AG10803 (cell line): Measurements from ENCODE around the gene TMEM184B.

Source experiments
- DNase-seq: peaks from one replicate; pipeline ENCODE4 v3.0.0; 2010; ENCODE audit warnings: low read depth
- H3K4me3 ChIP-seq: 2 replicates; pipeline ENCODE4 v1.5.1; 2011; ENCODE audit warnings: mild to moderate bottlenecking, low read length, control low read depth
- CTCF ChIP-seq: conservative IDR thresholded peaks from 2 replicates; pipeline ENCODE4 v1.5.1; 2011; ENCODE audit warnings: mild to moderate bottlenecking, low read length, control low read depth, inconsistent platforms

TMEM184B gene

GRCh38 chr22:38208551-38208968, 64.2 kb downstream of the TMEM184B start:
- no peak for TF ChIP-seq CTCF
- H3K4me3 ChIP-seq: no peak overlapping the region
- no peak for DNase-seq

- no peak for TF ChIP-seq CTCF
- no peak overlapping the region for H3K4me3 ChIP-seq
- no peak for DNase-seq
Observed at GRCh38 chr22:38207898-38208432, 64.8 kb downstream of the TMEM184B start.

- TF ChIP-seq CTCF: no peak
- peak; percentile 88 for DNase-seq
- H3K4me3 ChIP-seq: peak overlapping the region; percentile 15
Observed at GRCh38 chr22:38205261-38206128, 67.3 kb downstream of the TMEM184B start.

GRCh38 chr22:38204784-38205183, 68.0 kb downstream of the TMEM184B start:
- no peak for TF ChIP-seq CTCF
- DNase-seq: no peak
- H3K4me3 ChIP-seq: peak overlapping the region; percentile 15

GRCh38 chr22:38203855-38204514, 68.8 kb downstream of the TMEM184B start:
- DNase-seq: no peak
- TF ChIP-seq CTCF: no peak
- peak overlapping the region; percentile 84 for H3K4me3 ChIP-seq

GRCh38 chr22:38203090-38203810, 69.6 kb downstream of the TMEM184B start:
- peak overlapping the region; percentile 84 for H3K4me3 ChIP-seq
- no peak for TF ChIP-seq CTCF
- no peak for DNase-seq
